ENCODE data around the gene CCDC186.

CCDC186 gene

GRCh38 chr10:114095559-114096337 lies 78.3 kb downstream of the CCDC186 start:
- Histone ChIP-seq H3K27me3 (ENCODE audit: low read depth, low read length) (0 out of 2 replicates have a peak, but pooled peaks cover 7% of the 10 kb centered on the region), H3K4me2 (ENCODE audit: low read length) (no peak overlapping the region), H4K20me1 (ENCODE audit: insufficient read depth, low read length) (no peaks in the 10 kb centered on the region), H3K27ac (ENCODE audit: low read length) (no peak overlapping the region), H3K79me2 (ENCODE audit: low read length) (no peaks in the 10 kb centered on the region), H3K9me3 (ENCODE audit: insufficient read depth, low read length) (no peaks in the 10 kb centered on the region), H3K4me1 (ENCODE audit: low read length) (peaks cover 11% of the 10 kb centered on the region), H3K9ac (ENCODE audit: low read length) (no peak overlapping the region), H3K36me3 (replicated peaks; ENCODE audit: low read depth, low read length) (no peaks in the 10 kb centered on the region), H3K4me3 (ENCODE audit: low read length) (no peak overlapping the region), H2AFZ (ENCODE audit: low read depth, low read length) (no peak overlapping the region)
- TF ChIP-seq CTCF (IDR thresholded peaks at IDR 0.05; ENCODE audit: low read depth, low read length) (no peak), EZH2phosphoT487 (IDR thresholded peaks at IDR 0.05; ENCODE audit: low read depth) (no peak)

GRCh38 chr10:114094795-114095194 lies 79.2 kb downstream of the CCDC186 start:
- Histone ChIP-seq H3K36me3 (replicated peaks; ENCODE audit: low read depth, low read length) (no peaks in the 10 kb centered on the region), H3K4me3 (ENCODE audit: low read length) (no peak overlapping the region)

GRCh38 chr10:114087655-114088054 lies 86.3 kb downstream of the CCDC186 start:
- Histone ChIP-seq H3K9ac (ENCODE audit: low read length) (no peak overlapping the region), H4K20me1 (ENCODE audit: insufficient read depth, low read length) (no peaks in the 10 kb centered on the region), H3K4me2 (ENCODE audit: low read length) (no peak overlapping the region), H3K4me1 (ENCODE audit: low read length) (no peaks in the 10 kb centered on the region), H2AFZ (ENCODE audit: low read depth, low read length) (no peak overlapping the region), H3K79me2 (ENCODE audit: low read length) (no peaks in the 10 kb centered on the region), H3K36me3 (replicated peaks; ENCODE audit: low read depth, low read length) (no peaks in the 10 kb centered on the region), H3K4me3 (ENCODE audit: low read length) (no peak overlapping the region), H3K27me3 (ENCODE audit: low read depth, low read length) (no peaks in the 10 kb centered on the region), H3K9me3 (ENCODE audit: insufficient read depth, low read length) (no peaks in the 10 kb centered on the region), H3K27ac (ENCODE audit: low read length) (no peak overlapping the region)
- TF ChIP-seq EZH2phosphoT487 (IDR thresholded peaks at IDR 0.05; ENCODE audit: low read depth), result no peak
- peak; percentile 24; the same call in 1 of the 2 replicates for TF ChIP-seq CTCF (IDR thresholded peaks at IDR 0.05; ENCODE audit: low read depth, low read length)

More at GRCh38 chr10:114094795-114095194, 79.2 kb downstream of the CCDC186 start:
- H3K79me2 ChIP-seq (ENCODE audit: low read length), result no peaks in the 10 kb centered on the region
- peaks cover 11% of the 10 kb centered on the region for H3K4me1 ChIP-seq (ENCODE audit: low read length)
- no peak overlapping the region for H3K4me2 ChIP-seq (ENCODE audit: low read length)
- H4K20me1 ChIP-seq (ENCODE audit: insufficient read depth, low read length), result no peaks in the 10 kb centered on the region
- no peak overlapping the region for H3K9ac ChIP-seq (ENCODE audit: low read length)
- no peak overlapping the region for H2AFZ ChIP-seq (ENCODE audit: low read depth, low read length)
- no peaks in the 10 kb centered on the region for H3K9me3 ChIP-seq (ENCODE audit: insufficient read depth, low read length)
- H3K27me3 ChIP-seq (ENCODE audit: low read depth, low read length), result 0 out of 2 replicates have a peak, but pooled peaks cover 4% of the 10 kb centered on the region
- TF ChIP-seq EZH2phosphoT487 (IDR thresholded peaks at IDR 0.05; ENCODE audit: low read depth) (no peak), CTCF (IDR thresholded peaks at IDR 0.05; ENCODE audit: low read depth, low read length) (no peak)
- no peak overlapping the region for H3K27ac ChIP-seq (ENCODE audit: low read length)

GRCh38 chr10:114087255-114087654 lies 86.7 kb downstream of the CCDC186 start:
- Histone ChIP-seq H3K9me3 (ENCODE audit: insufficient read depth, low read length) (no peaks in the 10 kb centered on the region), H3K4me1 (ENCODE audit: low read length) (no peaks in the 10 kb centered on the region), H3K36me3 (replicated peaks; ENCODE audit: low read depth, low read length) (no peaks in the 10 kb centered on the region), H3K79me2 (ENCODE audit: low read length) (no peaks in the 10 kb centered on the region), H4K20me1 (ENCODE audit: insufficient read depth, low read length) (no peaks in the 10 kb centered on the region), H3K4me2 (ENCODE audit: low read length) (no peak overlapping the region), H3K9ac (ENCODE audit: low read length) (no peak overlapping the region), H3K27me3 (ENCODE audit: low read depth, low read length) (no peaks in the 10 kb centered on the region), H3K27ac (ENCODE audit: low read length) (no peak overlapping the region), H3K4me3 (ENCODE audit: low read length) (no peak overlapping the region), H2AFZ (ENCODE audit: low read depth, low read length) (no peak overlapping the region)
- no peak for TF ChIP-seq CTCF (IDR thresholded peaks at IDR 0.05; ENCODE audit: low read depth, low read length)
- no peak for TF ChIP-seq EZH2phosphoT487 (IDR thresholded peaks at IDR 0.05; ENCODE audit: low read depth)
